Panc1 (cell line): ENCODE results near the gene NUP133. TPM values are rescaled to one million over a fixed set of nuclear protein-coding genes. Genes with fewer than 3 reads are reported as not detected.

Experiments
- ATAC-seq: fragments of 200-7000 bp; cut with Tn5 transposase; 2 replicates; pipeline ENCODE4 v1.9.1; 2020; ENCODE audit warnings: mild to moderate bottlenecking, moderate library complexity
- BruUV-seq: library from RNA; stranded (reverse); fragments of 400-500 nt; replicated peaks from 2 replicates; lab custom pipeline; 2021; lab: Mats Ljungman, UMichigan
- CTCF ChIA-PET: fragments of 300-600 bp; sonication (Branson Sonifier 250); formaldehyde crosslinking; loops from one replicate; lab custom pipeline; 2022; ENCODE audit warnings: antibody characterized with exemption; lab: Charles Lee
- POLR2A ChIA-PET: fragments of 300-600 bp; sonication (Branson Sonifier 250); formaldehyde crosslinking; loops from one replicate; lab custom pipeline; 2022; ENCODE audit warnings: antibody characterized with exemption; lab: Charles Lee
- DNase-seq: peaks from one replicate; pipeline ENCODE4 v3.0.0-alpha.2; 2010; ENCODE audit warnings: low read depth, low spot score
- H3K27ac ChIP-seq: 2 replicates; pipeline ENCODE4 v1.5.1; 2011; ENCODE audit warnings: mild to moderate bottlenecking, low read length, inconsistent platforms
- H3K27me3 ChIP-seq: fragments of 200-500 bp; sonication (Bioruptor generic); 2 replicates; pipeline ENCODE4 v1.6.0; 2014; ENCODE audit warnings: low read length, inconsistent platforms; ENCODE audit not compliant: control insufficient read depth, insufficient read depth
- H3K36me3 ChIP-seq: fragments of 200-500 bp; sonication (Bioruptor generic); 2 replicates; pipeline ENCODE4 v1.5.1; 2014; ENCODE audit warnings: inconsistent platforms, mild to moderate bottlenecking, low read length, moderate library complexity; ENCODE audit not compliant: control insufficient read depth, insufficient read depth
- H3K4me1 ChIP-seq: 2 replicates; pipeline ENCODE4 v1.5.1; 2011; ENCODE audit warnings: inconsistent platforms, mild to moderate bottlenecking, low read length, moderate library complexity; ENCODE audit not compliant: control insufficient read depth, insufficient read depth
- H3K4me3 ChIP-seq, 2 experiments: 2 replicates each; pipeline ENCODE4 v1.5.1; 2011 to 2012; ENCODE audit warnings: low read depth in 2 of 2, low read length in 2 of 2, mild to moderate bottlenecking in 2 of 2, inconsistent platforms in 1 of 2, moderate library complexity in 1 of 2
- H3K9me3 ChIP-seq: fragments of 200-500 bp; sonication (Bioruptor generic); 2 replicates; pipeline ENCODE4 v1.5.1; 2014; ENCODE audit warnings: low read depth, mild to moderate bottlenecking, inconsistent platforms, low read length, moderate library complexity; ENCODE audit not compliant: control insufficient read depth, insufficient read depth
- CTCF ChIP-seq: fragments of 450-650 bp; IDR thresholded peaks from 2 replicates; pipeline ENCODE4 v1.5.1; 2017; ENCODE audit warnings: mild to moderate bottlenecking
- POLR2AphosphoS5 ChIP-seq: IDR thresholded peaks from 2 replicates; pipeline ENCODE4 v1.6.1; 2012; ENCODE audit warnings: mild to moderate bottlenecking, low read depth, low read length, moderate library complexity
- REST ChIP-seq, 2 experiments: IDR thresholded peaks; 2 replicates each; pipeline ENCODE4 v1.6.1; 2011 to 2012; ENCODE audit warnings: low read depth in 2 of 2, control low read depth in 1 of 2, low read length in 1 of 2, mild to moderate bottlenecking in 1 of 2, moderate library complexity in 1 of 2; ENCODE audit not compliant: insufficient read depth in 1 of 2
- SIN3A ChIP-seq: IDR thresholded peaks from 2 replicates; pipeline ENCODE4 v1.6.1; 2012; ENCODE audit warnings: low read depth, mild to moderate bottlenecking, low read length, moderate library complexity, borderline replicate concordance; ENCODE audit not compliant: insufficient read depth
- TCF7L2 ChIP-seq: IDR thresholded peaks from 2 replicates; pipeline ENCODE4 v1.6.1; 2011; ENCODE audit warnings: mild to moderate bottlenecking, low read depth, low read length, inconsistent platforms
- in situ Hi-C: cut with HindIII; loops from 2 replicates; pipeline ENCODE4 v1.10.0; 2016; ENCODE audit warnings: low sequenced_read_pairs, low pct_unique_long_range_greater_than_20kb
- intact Hi-C: fragments of 100-400 bp; cut with micrococcal nuclease; formaldehyde crosslinking; loops from one replicate; pipeline ENCODE4 v1.10.0; 2022; ENCODE audit not compliant: unreplicated experiment
- total RNA-seq: library from RNA; stranded (reverse); gene quantifications from one replicate; pipeline ENCODE4 v1.2.1, GENCODE V29; 2021; ENCODE audit not compliant: unreplicated experiment

NUP133 gene
- total RNA-seq, 1 experiment from 2014 or later = 39.5 TPM

- Histone ChIP-seq H3K4me1 (no peaks in the 10 kb centered on the region), H3K36me3 (peaks cover 8% of the 10 kb centered on the region; the same call in 1 of the 2 replicates), H3K9me3 (no peaks in the 10 kb centered on the region), H3K27me3 (no peaks in the 10 kb centered on the region), H3K4me3 (no peak overlapping the region), H3K27ac (no peak overlapping the region)
- ChIA-PET CTCF (no interaction called here), POLR2A (no interaction called here)
- TF ChIP-seq REST (IDR thresholded peaks at IDR 0.05; ENCODE audit: insufficient read depth in 1 of 2, low read depth in 2 of 2, low read length in 1 of 2) = no peak
- TF ChIP-seq TCF7L2 = no peak
- no peak for TF ChIP-seq CTCF
- no peak for TF ChIP-seq POLR2AphosphoS5
- no peak for TF ChIP-seq SIN3A
- in situ Hi-C loops (no loop called here), intact Hi-C loops (no loop called here)
- no peak for ATAC-seq
- BruUV-seq = no TSS peak
- DNase-seq = no peak
These were observed 41.3 kb downstream of the NUP133 start for GRCh38 chr1:229466887-229467286.

GRCh38 chr1:229464672-229465071 is 43.5 kb downstream of the NUP133 start:
- ATAC-seq = no peak
- DNase-seq = no peak
- TF ChIP-seq CTCF (no peak), POLR2AphosphoS5 (no peak), REST (IDR thresholded peaks at IDR 0.05; ENCODE audit: insufficient read depth in 1 of 2, low read depth in 2 of 2, low read length in 1 of 2) (no peak), TCF7L2 (no peak), SIN3A (no peak)
- no peak overlapping the region for H3K27ac ChIP-seq
- H3K36me3 ChIP-seq = peaks cover 8% of the 10 kb centered on the region; the same call in 1 of the 2 replicates
- CTCF ChIA-PET = no interaction called here
- BruUV-seq = no TSS peak
- in situ Hi-C loops (no loop called here), intact Hi-C loops (no loop called here)
- no peaks in the 10 kb centered on the region for H3K27me3 ChIP-seq
- H3K4me1 ChIP-seq = no peaks in the 10 kb centered on the region
- no peaks in the 10 kb centered on the region for H3K9me3 ChIP-seq
- no peak overlapping the region for H3K4me3 ChIP-seq
- POLR2A ChIA-PET = no interaction called here
